Mesodermal cell (in vitro differentiated cells): ENCODE results near the gene ABCG4. TPM values are rescaled to one million over a fixed set of nuclear protein-coding genes. Genes with fewer than 3 reads are reported as not detected.
"Not testable (repeated sequence)": the region's sequence is repeated elsewhere in the genome, so short reads cannot be mapped to it uniquely, and the experiment has no call there.

Experiments
- H3K27ac ChIP-seq: 2 replicates; pipeline ENCODE4 v1.7.0; 2013; ENCODE audit warnings: mild to moderate bottlenecking, low read depth, low read length, moderate library complexity; ENCODE audit not compliant: severe bottlenecking
- H3K36me3 ChIP-seq: 2 replicates; pipeline ENCODE4 v1.7.1; 2013; ENCODE audit warnings: mild to moderate bottlenecking, low read length, moderate library complexity; ENCODE audit not compliant: control insufficient read depth, insufficient read depth
- H3K4me1 ChIP-seq: one replicate; pipeline ENCODE4 v1.7.1; 2013; ENCODE audit warnings: mild to moderate bottlenecking, low read length; ENCODE audit not compliant: insufficient read depth, control insufficient read depth, poor library complexity, severe bottlenecking
- H3K4me3 ChIP-seq: 2 replicates; pipeline ENCODE4 v1.7.0; 2013; ENCODE audit warnings: low read length, control low read depth, mild to moderate bottlenecking; ENCODE audit not compliant: insufficient read depth, poor library complexity, severe bottlenecking; ENCODE audit errors: extremely low read depth
- H3K9me3 ChIP-seq: 2 replicates; pipeline ENCODE4 v1.7.1; 2013; ENCODE audit warnings: mild to moderate bottlenecking, low read length, moderate library complexity; ENCODE audit not compliant: control insufficient read depth
- WGBS, 2 experiments: methylation state at CpG; one replicate each; pipeline ENCODE4 v1.1.5; 2013; ENCODE audit warnings: missing lambda C conversion rate in 2 of 2; ENCODE audit not compliant: insufficient coverage in 2 of 2; 5-methylcytosine and 5-hydroxymethylcytosine counted together
- polyA plus RNA-seq, 2 experiments: library from polyadenylated mRNA; stranded (reverse); fragments of 50-300 nt; gene quantifications; one replicate each; pipeline ENCODE4 v1.2.3, GENCODE V29; 2013

Gene ABCG4
- polyA plus RNA-seq (2013, experiment 1 of 2), result 1.8 TPM
- 1.4 TPM for polyA plus RNA-seq (2013, experiment 2 of 2)

DNA sequence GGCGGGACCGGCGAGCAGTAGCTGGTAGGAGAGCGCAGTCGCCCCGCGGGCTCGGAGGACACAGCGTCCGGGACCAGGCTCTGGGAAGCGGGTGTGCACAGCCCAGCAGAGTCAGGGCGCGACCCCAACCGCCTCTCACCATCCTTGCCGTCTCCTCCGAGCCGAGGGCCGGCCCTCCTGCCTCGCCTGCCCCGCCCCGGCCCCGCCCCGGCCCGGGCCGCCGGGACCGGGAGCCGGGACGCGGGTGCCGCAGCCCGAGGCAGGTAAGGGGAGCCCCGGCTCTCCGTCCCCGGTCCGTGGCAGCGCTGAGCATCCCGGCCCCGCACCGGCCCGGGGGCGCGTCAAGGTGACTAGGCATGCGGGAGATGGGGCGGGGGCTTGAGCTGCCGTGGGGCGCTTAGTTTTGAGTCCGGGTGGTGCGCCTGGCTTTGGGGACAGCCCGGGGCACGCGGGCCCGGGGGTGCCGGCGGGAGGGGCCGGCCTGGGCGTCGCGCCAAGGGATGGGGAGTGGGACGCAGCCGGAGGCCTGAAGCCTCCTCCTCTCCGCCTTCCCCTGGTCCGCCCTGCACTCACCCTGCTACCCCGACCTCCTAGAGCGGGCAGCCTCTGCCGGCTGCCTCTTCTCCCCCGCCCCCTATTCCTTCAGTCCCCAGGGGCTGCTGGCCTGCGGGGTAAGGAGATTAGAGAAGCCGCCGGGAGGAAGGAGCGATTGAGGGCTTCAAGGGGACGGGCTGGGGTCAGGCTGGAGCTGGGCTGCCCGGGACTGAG is at the start of gene ABCG4:
Gene ABCG4 (plus strand): TSS at position 35 of the 768 bp plus-strand sequence. CDS start 914 bp downstream, outside the sequence.
- Histone ChIP-seq H3K27ac (no peak within 1 kb of the TSS), H3K36me3 (no peaks in the 10 kb centered on the region), H3K4me3 (peak within 1 kb of the TSS; percentile 49), H3K9me3 (no peaks in the 10 kb centered on the region), H3K4me1 (no peaks in the 10 kb centered on the region)
- 0% methylated on average over 30 to 54 of the region's 73 CpGs for WGBS, 2 experiments

DNA sequence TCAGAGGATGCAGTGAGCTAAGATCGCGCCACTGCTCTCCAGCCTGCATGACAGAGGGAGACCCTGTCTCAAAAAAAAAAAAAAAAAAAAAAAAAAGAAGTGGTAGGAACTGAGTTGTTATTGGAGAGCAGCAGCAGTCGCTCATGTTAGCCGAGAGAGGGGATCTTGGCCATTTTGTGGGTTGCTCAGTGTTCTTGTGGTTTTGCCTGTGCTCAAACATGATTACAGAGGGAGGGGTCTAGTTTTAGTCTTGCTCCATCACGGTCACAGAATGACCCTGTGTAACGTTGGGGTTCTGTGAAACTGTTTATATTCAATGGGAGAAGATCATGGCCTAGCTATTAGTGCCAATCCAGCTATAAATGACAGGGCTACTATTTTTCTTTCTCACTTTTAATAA is 49.1 kb upstream of the ABCG4 start:
- peaks cover 31% of the 10 kb centered on the region for H3K36me3 ChIP-seq

DNA sequence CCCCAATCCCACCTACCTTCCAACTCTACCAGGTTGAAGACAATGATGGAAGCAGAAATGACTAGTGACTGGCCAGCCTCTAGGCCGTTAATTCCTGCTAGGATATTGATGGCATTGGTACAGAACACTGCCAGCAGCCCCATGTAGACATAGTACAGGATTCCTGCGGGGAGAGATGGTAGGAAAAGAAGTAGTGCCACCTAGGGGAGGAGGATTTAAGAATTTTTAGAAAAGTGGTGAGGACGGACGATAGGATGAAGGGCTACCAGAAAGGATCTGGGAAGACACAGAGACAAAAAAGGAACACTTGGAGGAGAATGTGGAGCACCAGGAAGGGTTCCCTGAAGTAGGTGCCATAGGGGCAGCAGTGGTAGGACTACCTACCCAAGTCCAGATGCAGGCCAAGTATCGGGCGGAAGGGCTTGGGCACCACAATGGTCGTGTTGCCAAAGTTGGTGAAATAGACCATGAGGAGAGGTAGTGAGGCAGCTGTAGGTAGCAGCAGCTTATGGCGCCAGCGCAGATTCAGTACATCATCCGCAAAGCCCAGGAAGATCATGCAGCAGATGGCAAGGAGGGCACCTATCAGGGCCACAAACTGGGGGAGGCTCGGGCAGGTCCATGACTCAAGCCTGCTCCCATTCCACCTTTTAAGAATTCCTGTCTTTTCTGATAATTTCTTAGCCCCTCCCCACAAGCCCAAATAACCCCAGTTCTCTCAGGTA is 48.4 kb upstream of the ABCG4 start:
- 54 to 61% methylated on average over 9 to 10 of the region's 11 CpGs for WGBS, 2 experiments
- H3K27ac ChIP-seq, result no peak overlapping the region

More for the DNA sequence above, 49.1 kb upstream of the ABCG4 start:
- Histone ChIP-seq H3K4me1 (peaks cover 15% of the 10 kb centered on the region), H3K27ac (no peak overlapping the region), H3K4me3 (no peak overlapping the region), H3K9me3 (no peaks in the 10 kb centered on the region)
- WGBS, 2 experiments, result 100% methylated on average over 2 to 3 of the region's 6 CpGs

DNA sequence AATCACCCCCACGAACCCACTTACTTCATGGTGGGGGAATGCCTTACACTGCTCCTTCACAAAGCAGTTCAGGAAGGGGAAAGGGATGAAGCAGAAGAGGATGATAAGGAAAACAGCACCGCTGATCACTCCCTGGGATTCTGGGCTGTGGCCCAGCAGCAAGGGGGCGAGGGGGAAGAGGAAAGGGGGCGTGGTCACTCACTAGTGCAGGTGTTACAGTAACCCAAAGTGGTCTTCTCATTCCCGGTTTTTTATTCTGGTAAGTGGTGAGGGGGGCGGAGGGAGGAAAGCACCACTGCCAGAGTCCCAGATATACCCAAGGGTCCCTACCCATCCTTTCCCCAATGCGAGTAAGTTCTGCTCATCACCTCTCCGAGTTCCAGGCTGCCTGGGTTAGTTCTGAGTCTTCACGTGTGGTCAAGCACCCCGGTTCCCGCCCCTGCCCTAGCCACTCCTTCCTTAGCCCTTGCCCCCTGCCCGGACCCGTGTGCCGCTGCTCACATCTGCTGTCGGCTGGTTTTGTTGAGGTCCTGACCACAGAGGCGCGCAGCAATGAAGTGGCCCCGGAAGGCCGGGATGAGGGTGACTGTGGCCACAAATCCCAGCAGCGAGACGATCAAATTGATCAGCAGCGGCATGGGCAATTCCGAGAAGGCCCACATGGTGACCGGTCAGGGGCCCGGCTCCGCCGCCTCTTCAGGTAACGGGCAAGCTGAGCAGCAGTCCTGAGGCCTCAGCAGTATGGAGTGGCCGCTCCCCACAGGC is 47.7 kb upstream of the ABCG4 start:
- H3K36me3 ChIP-seq, result peaks cover 29% of the 10 kb centered on the region
- H3K27ac ChIP-seq, result peak overlapping the region; percentile 98
- 0% methylated on average over 23 to 25 of the region's 29 CpGs for WGBS, 2 experiments
- H3K4me1 ChIP-seq, result peaks cover 16% of the 10 kb centered on the region
- no peaks in the 10 kb centered on the region for H3K9me3 ChIP-seq
- H3K4me3 ChIP-seq, result peak overlapping the region; percentile 81

More for the DNA sequence above, 48.4 kb upstream of the ABCG4 start:
- Histone ChIP-seq H3K4me3 (peak overlapping the region; percentile 81), H3K4me1 (peaks cover 15% of the 10 kb centered on the region), H3K36me3 (peaks cover 31% of the 10 kb centered on the region), H3K9me3 (no peaks in the 10 kb centered on the region)

DNA sequence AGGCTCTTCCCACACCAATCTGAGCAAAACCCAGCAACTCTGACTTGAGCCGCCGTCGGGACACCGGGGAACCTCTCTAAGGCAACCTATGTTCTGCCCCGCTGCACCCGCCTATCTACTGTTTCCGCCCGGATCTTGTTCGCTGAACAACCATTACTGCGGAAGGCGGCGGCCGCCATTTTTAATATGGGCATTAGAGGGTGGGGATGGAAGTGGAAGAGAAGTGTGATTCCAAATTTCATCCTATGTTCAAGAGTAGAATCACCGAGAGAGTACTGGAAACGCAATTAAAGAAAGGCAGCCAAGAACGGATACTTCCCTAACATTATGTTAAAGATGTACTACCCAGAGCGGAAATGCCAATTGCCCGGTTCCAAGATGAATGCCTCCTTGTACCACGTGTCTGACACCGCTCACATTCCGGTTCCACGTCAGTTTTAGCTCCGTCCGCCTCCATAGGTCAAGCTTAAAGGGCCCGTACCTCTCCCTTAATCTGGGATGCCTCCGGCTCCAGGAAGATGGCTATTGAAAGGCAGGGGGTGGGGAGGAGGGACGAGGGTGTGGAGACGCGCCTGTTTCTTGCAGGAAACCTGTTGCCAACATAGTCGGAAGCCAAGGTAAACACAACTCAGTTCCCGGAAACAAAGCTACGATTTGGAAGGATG is 47.0 kb upstream of the ABCG4 start, which contains the start of gene DPAGT1:
Gene DPAGT1 (minus strand): TSS at position 95 of the 665 bp plus-strand sequence. CDS start 198 bp downstream, outside the sequence.
- H3K27ac ChIP-seq, result peak within 1 kb of the TSS; percentile 98
- WGBS, 2 experiments, result 0 to 1% methylated on average over 22 to 24 of the region's 32 CpGs
- no peaks in the 10 kb centered on the region for H3K9me3 ChIP-seq
- H3K36me3 ChIP-seq, result peaks cover 22% of the 10 kb centered on the region
- peak within 1 kb of the TSS; percentile 81 for H3K4me3 ChIP-seq
- peaks cover 22% of the 10 kb centered on the region for H3K4me1 ChIP-seq

DNA sequence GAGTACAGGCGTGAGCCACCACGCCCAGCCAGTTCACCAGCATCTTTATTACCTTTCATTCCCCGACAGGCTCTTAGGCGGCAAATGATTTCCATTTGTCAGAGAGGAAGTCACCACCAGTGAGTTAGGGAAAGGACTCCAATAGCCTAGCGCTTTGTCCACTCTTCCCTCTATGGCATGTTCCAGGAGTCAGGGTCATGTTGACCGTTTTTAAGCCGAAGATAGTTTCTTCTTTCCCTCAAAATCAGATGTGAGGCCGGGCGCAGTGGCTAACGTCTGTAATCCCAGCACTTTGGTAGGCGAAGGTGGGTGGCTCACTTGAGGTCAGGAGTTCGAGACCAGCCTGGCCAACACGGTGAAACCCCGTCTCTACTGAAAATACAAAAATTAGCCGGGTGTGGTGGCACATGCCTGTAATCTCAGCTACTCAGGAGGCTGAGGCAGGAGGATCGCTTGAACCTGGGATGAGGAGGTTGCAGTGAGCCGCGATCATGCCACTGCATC is 45.6 kb upstream of the ABCG4 start:
- not testable (repeated sequence) for H3K4me3 ChIP-seq, H3K9me3 ChIP-seq, H3K36me3 ChIP-seq
- peak overlapping the region; percentile 98 for H3K27ac ChIP-seq
- H3K4me1 ChIP-seq, result peaks cover 22% of the 10 kb centered on the region
- whole genome bisulfite sequencing, 2 experiments, result 93 to 96% methylated on average over 15 to 16 of the region's 18 CpGs

DNA sequence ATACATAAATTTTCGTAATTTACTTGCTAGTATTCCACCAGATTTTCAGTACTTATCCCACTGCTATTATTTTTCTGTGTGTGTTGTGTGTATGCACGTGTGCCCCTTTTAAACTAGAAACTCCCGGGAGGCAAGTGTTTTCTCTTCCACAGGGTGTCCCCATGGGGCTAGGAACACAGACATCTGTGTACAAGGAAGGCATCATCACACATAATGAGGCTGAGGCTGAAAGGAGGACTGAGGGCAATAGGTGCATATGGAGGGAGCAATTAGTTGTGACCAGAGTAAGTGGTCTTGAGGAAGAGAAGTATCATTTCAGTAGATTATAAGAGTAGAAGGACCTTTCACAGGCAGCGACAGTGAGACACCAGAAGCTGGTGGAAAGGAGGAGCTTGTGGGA is 45.1 kb upstream of the ABCG4 start:
- Histone ChIP-seq H3K27ac (no peak overlapping the region), H3K36me3 (peaks cover 6% of the 10 kb centered on the region), H3K4me1 (peaks cover 26% of the 10 kb centered on the region), H3K4me3 (no peak overlapping the region), H3K9me3 (no peaks in the 10 kb centered on the region)
- WGBS, 2 experiments, result 95 to 100% methylated on average over 1 of the region's 4 CpGs

DNA sequence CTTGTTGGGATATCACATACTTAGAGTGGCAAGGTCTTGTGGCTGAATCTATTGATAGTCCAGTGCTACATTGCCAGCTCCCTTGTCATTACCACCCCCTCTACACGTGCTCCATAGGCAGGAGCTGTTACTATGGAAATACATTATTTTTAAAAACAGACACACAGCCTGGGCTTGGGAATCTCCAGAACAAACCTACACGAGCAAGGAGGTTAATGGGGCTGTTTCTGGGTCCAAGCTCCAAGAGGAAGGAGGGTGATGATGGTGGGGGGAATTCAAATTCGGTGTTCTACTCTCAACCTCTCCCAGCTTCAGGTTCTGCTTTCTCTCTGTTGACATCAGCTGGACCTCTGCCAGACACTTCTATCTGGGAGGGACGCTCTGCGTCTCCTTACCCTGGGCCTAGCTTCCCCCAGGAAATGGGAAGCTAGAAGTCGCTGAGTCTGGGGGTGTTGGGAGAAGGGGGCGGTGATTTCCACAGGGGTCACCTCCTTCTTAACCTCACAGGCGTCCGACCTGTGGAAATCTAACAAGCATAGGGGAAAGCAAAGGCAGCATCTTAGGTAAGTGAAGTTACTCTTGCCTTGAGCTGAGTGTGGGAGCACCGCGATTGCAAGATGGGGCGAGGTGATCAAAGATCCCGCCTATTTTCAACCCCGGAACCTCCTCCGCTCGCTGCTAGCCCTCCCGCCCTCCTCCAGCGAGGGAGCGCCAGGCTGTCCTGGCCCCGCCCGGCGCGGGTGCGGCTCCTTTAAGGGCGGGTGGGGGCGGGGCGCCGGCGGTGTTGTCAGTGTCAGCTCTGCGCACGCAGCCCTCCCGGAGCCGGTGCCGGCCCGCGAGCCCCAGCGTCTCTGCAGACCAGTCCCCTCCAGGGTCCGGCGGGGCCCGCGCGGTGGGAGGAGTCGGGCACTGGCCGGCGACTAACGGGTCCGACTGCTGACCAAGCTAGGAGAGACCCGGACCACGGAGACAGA is 42.0 kb upstream of the ABCG4 start, which contains the start of gene C2CD2L:
Gene C2CD2L (plus strand): TSS at position 781 of the 974 bp plus-strand sequence. CDS start 398 bp downstream, outside the sequence.
- Histone ChIP-seq H3K27ac (peak within 1 kb of the TSS; percentile 72), H3K36me3 (peaks cover 27% of the 10 kb centered on the region), H3K4me1 (peaks cover 17% of the 10 kb centered on the region), H3K9me3 (no peaks in the 10 kb centered on the region), H3K4me3 (peak within 1 kb of the TSS; percentile 75)
- WGBS, 2 experiments, result 3% methylated on average over 15 to 37 of the region's 49 CpGs

DNA sequence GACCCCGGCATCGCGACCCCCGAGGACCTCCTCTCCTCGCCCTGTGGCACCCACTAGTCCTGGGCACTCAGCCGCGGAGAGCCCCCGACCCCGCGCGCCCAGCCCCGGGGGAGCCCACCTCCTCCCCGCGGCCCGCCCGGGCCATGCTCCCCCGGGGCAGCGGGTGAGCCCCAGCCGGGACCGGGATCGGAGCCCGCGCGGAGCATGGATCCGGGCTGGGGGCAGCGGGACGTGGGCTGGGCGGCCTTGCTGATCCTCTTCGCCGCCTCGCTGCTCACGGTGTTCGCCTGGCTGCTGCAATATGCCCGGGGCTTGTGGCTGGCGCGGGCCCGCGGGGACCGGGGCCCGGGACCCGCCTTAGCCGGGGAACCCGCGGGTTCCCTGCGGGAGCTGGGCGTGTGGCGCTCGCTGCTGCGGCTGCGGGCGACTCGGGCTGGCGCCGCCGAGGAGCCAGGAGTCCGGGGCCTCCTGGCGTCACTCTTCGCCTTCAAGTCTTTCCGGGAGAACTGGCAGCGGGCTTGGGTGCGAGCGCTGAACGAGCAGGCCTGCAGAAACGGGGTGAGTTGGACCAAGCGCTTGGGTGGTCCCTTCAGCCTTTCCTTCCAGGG is 41.2 kb upstream of the ABCG4 start:
- H3K9me3 ChIP-seq, result no peaks in the 10 kb centered on the region
- peaks cover 16% of the 10 kb centered on the region for H3K4me1 ChIP-seq
- peak overlapping the region; percentile 75 for H3K4me3 ChIP-seq
- peaks cover 33% of the 10 kb centered on the region for H3K36me3 ChIP-seq
- WGBS, 2 experiments, result 0 to 1% methylated on average over 43 to 51 of the region's 65 CpGs
- H3K27ac ChIP-seq, result no peak overlapping the region
